SK-N-SH (cell line): ENCODE measurements around the gene RABIF.

ENCODE experiments used
- CTCF ChIP-seq: fragments of 200-600 bp; sonication (generic); IDR thresholded peaks from 2 replicates; pipeline ENCODE4 v1.6.1; 2017; ENCODE audit warnings: antibody characterized with exemption, mild to moderate bottlenecking, moderate library complexity
- FOXM1 ChIP-seq: IDR thresholded peaks from 2 replicates; pipeline ENCODE4 v1.4.0; 2012; ENCODE audit warnings: low read depth, mild to moderate bottlenecking
- RCOR1 ChIP-seq: fragments of 150-350 bp; IDR thresholded peaks from 2 replicates; pipeline ENCODE4 v1.6.1; 2017; ENCODE audit warnings: antibody characterized with exemption, low read length

DNA sequence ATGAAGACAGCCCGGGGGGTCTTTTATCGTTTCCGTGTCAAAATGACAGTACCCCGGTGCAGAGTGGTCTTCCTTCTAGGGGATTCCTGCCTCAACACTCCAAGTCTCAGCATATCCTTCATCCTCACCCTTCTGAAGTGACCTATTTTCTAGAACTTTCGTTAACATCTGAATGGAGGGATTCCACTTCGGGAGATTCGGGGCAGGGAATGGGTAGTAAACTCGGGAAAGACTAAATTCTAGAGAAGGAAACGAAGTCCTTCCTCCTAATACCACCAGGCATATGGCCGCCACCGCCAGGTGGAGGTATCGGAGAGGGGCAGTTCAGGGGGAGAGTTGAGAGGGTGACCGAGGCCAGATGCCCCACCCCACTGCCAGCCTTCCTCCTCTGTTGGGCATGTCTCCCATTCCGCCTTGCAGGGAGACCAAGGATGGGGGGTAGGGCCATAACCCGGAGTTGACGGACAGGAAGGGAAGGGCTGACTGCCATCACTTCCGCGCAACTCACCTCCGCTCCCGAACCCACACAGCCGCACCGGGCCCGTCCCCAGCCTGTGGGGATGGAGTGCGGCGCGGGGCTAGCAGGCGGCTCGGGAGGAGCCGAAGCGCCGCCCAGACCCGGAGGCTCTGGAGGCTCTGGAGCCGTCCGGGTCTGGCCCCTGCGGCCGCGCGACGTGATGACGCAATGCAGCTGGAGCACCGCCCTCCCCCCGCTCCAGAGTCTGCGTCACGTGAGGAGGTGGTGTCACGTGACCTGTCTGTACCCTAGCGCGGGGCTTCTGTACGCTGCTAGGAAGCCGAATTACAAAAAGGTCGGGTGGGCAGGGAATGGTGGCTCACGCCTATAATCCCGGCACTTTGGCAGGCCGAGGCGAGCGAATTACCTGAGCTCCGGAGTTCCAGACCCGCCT is 37.9 kb upstream of the RABIF start, which contains the start of gene KLHL12:
- peak; percentile 71 for TF ChIP-seq CTCF
- TF ChIP-seq FOXM1: peak; percentile 58; the same call in 1 of the 2 replicates
- TF ChIP-seq RCOR1: peak; percentile 60; the same call in 1 of the 2 replicates
